AG09309 (cell line): Measurements from ENCODE around the gene CKB.

Experiments used
- DNase-seq: peaks from one replicate; pipeline ENCODE4 v3.0.0-alpha.2; 2010; ENCODE audit warnings: low read depth
- H3K4me3 ChIP-seq: 2 replicates; pipeline ENCODE4 v1.5.1; 2011; ENCODE audit warnings: mild to moderate bottlenecking, low read depth, low read length, moderate library complexity; ENCODE audit not compliant: control insufficient read depth
- CTCF ChIP-seq: IDR thresholded peaks from 2 replicates; pipeline ENCODE4 v1.5.1; 2011; ENCODE audit warnings: mild to moderate bottlenecking, low read depth, low read length, inconsistent platforms; ENCODE audit not compliant: insufficient read depth, control insufficient read depth; ENCODE audit errors: missing control alignments

The CKB gene

GRCh38 chr14:103531421-103532215 lies 9.0 kb upstream of the CKB start:
- no peak for DNase-seq
- no peak for TF ChIP-seq CTCF
- no peak overlapping the region for H3K4me3 ChIP-seq

- no peak for DNase-seq
- no peak for TF ChIP-seq CTCF
- H3K4me3 ChIP-seq: no peak overlapping the region
Measured at GRCh38 chr14:103530831-103531230, 8.2 kb upstream of the CKB start.

GRCh38 chr14:103530390-103530789 lies 7.8 kb upstream of the CKB start:
- peak overlapping the region; percentile 92 for H3K4me3 ChIP-seq
- TF ChIP-seq CTCF: no peak
- no peak for DNase-seq

GRCh38 chr14:103529383-103530365 lies 7.0 kb upstream of the CKB start:
- H3K4me3 ChIP-seq: peak overlapping the region; percentile 92
- TF ChIP-seq CTCF: no peak

GRCh38 chr14:103528587-103529382 lies 6.2 kb upstream of the CKB start, which contains the start of gene TRMT61A:
Gene TRMT61A (plus strand): TSS chr14:103529196. CDS start chr14:103529979, 783 bp downstream.
- peak; percentile 62 for DNase-seq
- H3K4me3 ChIP-seq: peak within 1 kb of the TSS; percentile 92
- no peak for TF ChIP-seq CTCF

More at GRCh38 chr14:103529383-103530365, 7.0 kb upstream of the CKB start:
- no peak for DNase-seq

GRCh38 chr14:103528146-103528586 lies 5.5 kb upstream of the CKB start:
- DNase-seq: no peak
- no peak for TF ChIP-seq CTCF
- H3K4me3 ChIP-seq: peak overlapping the region; percentile 92
